ENCODE results near the gene DCP1A.
A peak's percentile ranks its signal among the peaks of the same experiment; 100 is the strongest.
"Not testable (repeated sequence)": the region's sequence is repeated elsewhere in the genome, so short reads cannot be mapped to it uniquely, and the experiment has no call there.

DCP1A gene

DNA sequence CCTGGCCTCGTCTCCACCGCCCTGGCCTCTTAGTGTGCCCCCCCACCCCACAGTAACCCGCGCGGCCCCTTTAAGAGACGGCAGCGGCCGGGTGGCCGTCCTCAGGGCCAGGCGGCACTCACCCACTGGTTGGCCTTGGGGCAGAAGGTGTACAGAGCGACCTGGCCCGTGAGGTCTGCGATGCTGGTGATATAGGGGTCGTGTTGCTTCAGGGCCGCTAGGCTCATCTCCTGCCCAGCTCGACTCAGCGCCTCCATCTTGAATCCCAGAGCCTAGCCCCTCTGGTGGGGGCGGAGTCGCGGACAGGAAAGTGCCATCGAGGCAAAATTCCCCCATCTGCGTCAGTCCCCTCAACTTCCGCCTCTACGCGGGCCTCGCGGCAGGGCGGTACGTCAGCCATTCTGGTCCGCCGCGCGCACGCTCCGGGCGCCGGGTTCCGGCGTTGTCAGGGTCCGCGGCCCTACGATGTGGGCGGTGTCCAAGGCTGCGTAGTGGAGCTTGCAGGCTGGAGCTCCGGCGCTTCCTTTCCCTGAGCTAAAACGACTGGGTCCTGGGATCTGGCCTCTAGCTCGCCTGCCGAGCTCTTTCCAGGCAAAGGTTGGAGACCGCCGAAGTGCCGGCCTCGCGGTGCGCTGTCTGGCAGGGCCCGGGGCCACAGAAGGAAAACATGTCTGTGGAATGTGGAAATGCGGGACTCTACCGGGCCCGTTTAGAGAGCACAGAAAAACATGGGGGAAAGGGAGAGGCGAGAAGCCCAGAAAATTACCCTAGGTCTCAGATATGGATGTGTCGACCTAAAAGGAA, at the start of gene DCP1A:
Gene DCP1A, minus strand, starts transcription at position 283 of the 804 bp plus-strand sequence. Its CDS starts 26 bp downstream, at position 257.
- peak; percentile 89 to 94 (median 93) for DNase-seq (ENCODE audit: low read depth in 2 of 3, low spot score in 1 of 3)

DNA sequence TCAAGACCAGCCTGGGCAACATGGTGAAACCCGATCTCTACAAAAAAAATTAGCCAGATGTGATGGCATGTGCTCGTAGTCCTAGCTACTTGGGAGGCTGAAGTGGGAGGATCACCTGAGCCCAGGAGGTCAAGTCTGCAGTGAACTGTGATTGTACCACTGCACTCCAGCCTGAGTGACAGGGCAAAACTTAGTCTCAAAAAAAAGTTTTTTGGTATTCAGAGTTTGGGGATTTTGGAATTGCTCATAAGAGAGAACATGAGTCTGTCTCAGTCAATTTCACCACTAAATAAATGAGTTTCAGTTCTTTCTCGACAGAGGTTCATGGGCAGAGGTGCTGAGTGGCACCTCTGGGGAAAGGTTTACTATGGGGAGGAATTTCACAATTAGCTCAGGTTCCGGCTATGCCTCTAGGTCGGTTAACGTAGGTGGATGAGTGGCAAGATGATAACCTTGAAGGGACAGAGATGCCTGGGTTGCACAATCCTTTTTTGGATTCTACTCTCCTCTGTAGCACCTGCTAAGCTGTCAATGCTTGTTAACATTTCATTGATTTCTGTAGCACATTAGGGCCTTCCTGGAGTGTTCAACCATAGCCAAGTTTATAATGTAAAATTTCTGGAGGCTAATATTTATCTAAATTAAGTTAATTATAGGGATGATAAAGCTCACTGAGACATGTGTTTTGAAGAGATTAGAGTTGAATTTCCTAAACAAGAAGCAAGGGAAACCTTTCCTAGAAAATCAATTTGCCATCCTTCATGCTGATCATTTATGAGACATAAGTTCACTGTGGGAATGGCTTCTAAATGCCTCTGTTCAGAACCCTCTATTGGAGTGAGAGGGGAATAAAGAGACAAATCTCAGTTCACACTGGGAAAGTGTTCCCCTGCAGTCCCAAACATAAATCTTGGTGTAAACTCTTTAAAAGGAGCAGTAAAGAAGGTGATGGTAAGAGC, 37.4 kb upstream of the DCP1A start:
- no peak for DNase-seq (ENCODE audit: low read depth in 2 of 3, low spot score in 1 of 3)

DNA sequence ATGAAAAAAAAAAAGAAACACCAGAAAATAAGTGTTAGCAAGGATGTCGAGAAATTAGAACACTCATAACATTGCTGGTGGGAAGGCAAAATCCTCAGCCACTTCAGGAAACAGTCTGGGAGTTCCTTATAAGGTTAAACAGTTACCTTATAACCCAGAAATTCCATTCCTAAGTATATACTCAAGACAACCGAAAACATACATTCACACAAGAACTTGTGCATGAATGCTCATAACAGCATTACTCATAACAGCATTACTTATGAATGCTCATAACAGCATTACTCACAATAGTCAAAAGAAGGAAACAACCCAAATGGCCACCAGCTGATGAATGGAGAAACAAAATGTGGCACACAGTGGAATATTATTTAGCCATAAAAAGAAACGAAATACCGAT, 34.8 kb upstream of the DCP1A start:
- DNase-seq (ENCODE audit: low read depth in 2 of 3, low spot score in 1 of 3) = no peak

DNA sequence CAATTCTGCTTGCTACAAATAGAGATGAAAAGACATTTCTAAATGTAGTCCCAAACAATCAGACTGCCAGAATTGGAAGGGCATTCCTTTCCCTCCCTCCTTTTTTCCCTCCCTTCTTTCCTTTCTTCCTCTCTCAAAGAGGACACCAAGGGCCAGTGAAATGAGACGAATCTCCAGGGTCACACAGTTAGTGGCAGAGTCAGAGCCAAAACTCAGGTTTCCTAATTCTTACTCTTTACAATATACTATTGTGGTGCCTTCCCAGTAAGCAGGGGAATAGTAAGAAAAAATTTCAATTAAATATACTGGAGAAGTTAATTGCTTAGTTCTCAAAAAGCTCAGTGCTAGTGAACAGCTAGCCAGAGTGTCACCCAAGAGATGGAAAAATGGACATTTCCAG, 33.0 kb upstream of the DCP1A start:
- DNase-seq (ENCODE audit: low read depth in 2 of 3, low spot score in 1 of 3) = no peak

DNA sequence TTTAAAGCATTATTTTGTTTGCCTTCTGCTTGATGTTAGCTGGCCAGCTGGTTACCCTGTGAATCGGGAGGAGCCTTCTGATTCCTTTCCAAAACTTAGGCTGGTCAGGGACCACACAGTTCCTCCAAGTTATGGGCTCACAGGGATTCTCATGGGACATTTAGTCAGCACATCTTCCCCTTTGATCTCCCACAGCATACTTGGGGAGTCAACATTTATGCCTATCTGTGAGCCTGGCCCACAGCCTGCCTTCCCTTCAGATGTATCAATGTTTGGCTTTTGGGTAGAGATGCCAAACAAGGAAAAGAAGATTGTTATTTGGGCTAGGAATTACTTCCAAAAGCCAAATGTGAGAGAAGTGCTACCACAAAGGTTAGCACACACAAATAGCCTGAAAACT, 32.6 kb upstream of the DCP1A start:
- no peak for DNase-seq (ENCODE audit: low read depth in 2 of 3, low spot score in 1 of 3)

DNA sequence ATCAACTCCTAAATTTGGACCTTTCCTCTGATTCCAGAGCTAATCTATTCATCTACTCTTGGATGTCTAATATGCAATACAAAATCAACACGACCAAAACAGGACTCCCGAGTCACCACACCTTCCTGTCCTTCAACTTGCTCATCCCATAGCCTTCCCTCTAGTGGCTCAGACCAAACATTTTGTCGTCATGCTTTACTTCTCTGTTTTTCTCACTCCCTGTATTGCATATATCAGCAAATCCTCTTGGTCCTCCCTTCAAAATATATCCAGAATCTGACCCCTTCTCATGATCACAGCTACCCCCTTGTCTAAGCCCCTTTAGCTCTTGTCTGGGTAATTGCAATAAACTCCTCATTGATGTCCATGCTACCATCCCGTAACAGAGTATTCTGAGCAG, 30.5 kb upstream of the DCP1A start:
- DNase-seq (ENCODE audit: low read depth in 2 of 3, low spot score in 1 of 3) = no peak

DNA sequence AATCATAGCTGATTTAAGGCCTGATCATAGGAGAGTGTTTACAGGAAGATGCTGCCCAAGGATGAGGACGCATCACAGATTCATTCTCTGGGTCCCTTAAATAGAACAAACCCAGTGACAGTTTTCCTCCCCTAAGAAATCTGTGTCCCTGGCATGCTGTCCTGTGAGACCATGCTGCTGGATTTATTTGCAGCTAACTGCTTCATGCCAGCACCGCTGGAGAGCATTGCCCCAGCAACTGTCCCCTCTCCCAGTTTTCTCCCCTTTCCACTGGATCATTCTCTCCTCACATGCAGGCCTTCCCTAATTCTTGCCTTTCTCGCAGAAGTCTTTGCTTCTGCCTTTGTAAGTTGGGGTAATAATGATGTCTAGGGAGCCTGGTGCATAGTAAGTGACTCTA, 29.3 kb upstream of the DCP1A start:
- DNase-seq (ENCODE audit: low read depth in 2 of 3, low spot score in 1 of 3) = no peak

DNA sequence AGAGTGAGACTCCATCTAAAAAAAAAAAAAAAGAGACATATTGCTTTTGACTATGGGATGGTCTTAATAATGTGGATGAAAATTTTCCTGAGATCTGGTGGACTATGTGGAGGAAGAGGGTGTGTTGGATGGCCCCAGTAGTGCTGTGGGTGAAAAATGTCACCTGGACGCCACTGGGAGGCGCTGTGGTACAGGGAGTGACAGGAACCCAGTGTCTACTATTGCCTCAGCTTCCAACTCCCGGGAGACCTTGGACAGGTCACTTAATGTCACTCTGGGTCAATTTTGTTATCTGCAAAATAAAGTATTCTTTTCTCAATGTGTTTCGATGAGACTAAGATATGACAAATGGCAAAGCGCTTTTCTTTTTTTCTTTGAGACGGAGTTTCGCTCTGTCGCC, 27.7 kb upstream of the DCP1A start:
- DNase-seq (ENCODE audit: low read depth in 2 of 3, low spot score in 1 of 3) = peak; percentile 18 to 61 (median 59)

DNA sequence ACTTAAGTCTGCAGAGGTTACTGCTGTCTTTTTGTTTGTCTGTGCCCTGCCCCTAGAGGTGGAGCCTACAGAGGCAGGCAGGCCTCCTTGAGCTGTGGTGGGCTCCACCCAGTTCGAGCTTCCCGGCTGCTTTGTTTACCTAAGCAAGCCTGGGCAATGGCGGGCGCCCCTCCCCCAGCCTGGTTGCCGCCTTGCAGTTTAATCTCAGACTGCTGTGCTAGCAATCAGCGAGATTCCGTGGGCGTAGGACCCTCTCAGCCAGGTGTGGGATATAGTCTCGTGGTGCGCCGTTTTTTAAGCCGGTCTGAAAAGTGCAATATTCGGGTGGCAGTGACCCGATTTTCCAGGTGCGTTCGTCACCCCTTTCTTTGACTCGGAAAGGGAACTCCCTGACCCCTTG, 23.4 kb upstream of the DCP1A start:
- DNase-seq (ENCODE audit: low read depth in 2 of 3, low spot score in 1 of 3) = not testable (repeated sequence)

DNA sequence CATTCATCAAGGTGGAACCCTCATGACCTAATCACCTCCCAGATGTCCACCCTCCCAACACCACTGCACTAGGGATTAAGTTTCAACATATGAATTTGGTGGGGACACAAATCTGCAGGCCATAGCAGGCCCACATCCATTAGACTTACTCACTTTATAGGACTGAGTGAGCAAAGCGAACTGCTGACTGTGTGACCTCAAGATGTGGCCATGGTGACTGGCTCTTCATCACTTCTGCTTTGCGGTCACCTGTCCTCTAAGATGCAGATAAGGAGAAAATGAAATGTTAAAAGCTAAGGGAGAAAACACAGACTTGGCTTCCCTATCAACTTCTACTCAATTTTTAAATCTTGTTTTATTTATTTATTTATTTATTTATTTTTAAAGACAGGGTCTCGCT, 14.5 kb upstream of the DCP1A start:
- DNase-seq (ENCODE audit: low read depth in 2 of 3, low spot score in 1 of 3) = no peak

DNA sequence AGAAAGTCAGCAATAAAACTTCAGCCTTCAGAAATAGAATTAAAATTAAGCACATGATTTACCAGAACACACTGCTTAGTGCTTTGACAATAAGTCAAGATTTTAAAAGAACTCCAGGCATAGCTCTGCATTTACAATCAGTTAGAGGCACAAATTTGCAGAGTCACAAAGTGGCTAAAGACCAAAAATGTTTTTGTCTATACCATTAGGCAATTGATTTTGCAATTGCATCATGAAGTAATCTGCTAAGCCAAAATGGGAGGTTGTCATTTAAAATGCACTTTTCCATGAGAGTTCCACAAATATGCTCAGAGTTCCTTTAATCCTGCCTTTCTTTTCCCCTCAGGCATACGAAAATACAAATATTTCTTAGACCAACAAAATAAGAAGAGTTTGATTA, 10.1 kb upstream of the DCP1A start:
- DNase-seq (ENCODE audit: low read depth in 2 of 3, low spot score in 1 of 3) = no peak

DNA sequence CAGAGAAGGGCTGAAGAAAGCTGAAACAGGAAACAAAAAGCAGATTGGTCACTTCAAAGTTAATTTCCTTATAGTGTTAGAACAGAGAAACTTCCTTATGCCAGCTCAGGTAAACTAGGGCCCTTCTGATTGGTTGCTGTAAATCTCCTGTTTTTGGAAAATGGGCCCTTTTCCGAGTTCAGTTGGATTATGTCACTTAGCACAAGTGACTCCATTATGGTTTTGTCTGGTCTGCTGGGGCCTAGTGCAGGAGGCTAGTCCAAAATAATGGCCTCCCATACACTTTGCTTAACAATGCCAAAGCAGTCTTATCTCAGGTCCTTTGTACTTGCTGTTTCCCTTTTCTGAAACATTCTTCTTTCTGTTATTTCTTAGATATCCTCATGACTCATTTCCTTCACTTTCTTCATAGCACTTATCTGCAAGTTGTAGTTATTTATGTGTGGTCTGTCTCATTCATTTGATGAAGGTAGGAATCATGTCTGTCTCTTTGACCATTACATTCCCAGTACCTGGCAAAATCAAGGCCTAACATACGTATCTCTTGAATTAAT, 7.7 kb upstream of the DCP1A start:
- DNase-seq (ENCODE audit: low read depth in 2 of 3, low spot score in 1 of 3) = no peak

DNA sequence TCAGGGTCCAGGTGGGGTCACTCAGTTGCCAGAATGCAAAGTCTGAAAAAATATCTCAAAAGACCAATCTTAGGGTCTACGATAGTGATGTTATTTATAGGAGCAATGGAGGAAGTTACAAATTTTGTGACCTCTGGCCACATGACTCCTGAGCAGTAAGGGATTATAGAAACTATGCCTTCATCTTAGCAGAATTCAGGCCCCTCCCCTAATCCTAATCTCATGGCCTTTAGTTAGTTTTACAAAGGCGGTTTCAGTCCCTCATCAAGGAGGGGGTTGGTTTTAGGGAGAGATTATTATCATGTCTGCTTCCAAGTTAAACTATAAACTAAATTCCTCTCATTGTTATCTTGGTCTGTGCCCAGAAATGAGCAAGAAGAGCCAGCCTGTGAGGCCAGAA, 5.9 kb upstream of the DCP1A start:
- DNase-seq (ENCODE audit: low read depth in 2 of 3, low spot score in 1 of 3) = no peak

DNA sequence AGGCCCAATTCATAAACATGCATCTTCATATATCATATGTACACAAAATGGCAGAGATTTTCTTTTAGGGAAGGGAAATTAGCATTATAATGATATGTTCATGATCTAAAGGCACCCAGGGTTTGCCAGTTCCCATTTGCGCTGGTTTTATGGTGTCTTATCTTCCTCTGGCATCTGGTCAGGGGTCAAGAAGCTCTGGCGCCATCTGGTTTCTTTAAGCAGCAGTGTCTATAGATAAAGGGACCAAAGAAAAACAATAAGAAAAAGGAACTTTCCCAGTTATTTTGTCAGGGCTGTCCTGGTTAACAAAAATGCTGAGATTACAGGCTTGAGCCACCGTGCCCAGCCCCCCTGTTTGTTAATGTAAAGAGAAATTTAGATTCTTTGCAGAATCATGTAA, 3.3 kb upstream of the DCP1A start:
- DNase-seq (ENCODE audit: low read depth in 2 of 3, low spot score in 1 of 3) = no peak

DNA sequence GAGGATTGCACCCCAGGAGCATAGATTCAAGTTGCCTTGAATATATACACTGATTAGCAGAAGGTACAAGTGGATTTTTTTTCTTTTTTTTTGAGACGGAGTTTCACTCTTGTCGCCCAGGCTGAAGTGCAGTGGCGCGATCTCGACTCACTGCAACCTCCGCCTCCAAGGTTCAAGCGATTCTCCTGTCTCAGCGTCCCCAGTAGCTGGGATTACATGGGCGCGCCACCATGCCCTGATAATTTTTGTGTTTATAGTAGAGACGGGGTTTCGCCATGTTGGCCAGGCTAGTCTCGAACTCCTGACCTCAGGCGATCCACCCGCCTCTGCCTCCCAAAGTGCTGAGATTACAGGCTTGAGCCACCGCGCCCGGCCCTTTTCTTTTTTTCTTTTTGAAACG, 775 bp upstream of the DCP1A start:
- DNase-seq (ENCODE audit: low read depth in 2 of 3, low spot score in 1 of 3) = not testable (repeated sequence)

DNA sequence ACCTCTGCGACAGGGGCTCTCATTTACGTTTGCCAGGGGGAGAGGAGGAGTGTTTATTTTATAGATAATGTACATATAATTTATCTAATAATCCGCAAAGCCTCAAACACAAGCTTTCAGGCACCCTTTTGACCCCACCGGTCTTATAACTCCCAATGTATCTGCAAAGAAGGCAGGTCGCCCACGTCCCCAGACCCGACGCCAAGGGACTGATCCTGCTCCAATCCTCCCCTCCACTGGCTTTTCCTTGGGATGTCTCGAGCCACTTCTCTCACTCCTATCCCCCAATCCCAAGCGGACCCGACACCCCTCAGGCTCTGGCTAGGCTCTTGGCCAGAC, 452 bp downstream of the DCP1A start:
- DNase-seq (ENCODE audit: low read depth in 2 of 3, low spot score in 1 of 3) = peak in 1 of 3 donors; percentile 5

DNA sequence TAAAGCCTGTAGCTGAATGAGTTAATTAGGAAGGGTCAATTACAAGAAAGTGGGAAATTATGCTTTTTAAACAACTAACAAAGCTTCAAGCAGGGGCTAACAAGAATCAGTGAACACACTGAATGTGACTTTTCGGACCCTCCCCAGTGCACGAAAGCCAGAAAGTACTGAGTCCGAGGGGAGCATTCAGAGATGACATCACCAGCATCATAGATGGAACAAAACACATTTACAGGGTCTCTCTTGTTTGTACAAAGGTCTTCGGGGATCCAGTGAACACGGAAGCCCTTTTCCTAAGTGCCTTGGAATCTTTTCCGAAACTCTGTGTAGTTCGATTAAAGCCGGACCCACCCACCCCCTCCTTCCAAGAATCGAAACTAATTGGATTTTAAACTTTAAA, 829 bp downstream of the DCP1A start:
- DNase-seq (ENCODE audit: low read depth in 2 of 3, low spot score in 1 of 3) = no peak

DNA sequence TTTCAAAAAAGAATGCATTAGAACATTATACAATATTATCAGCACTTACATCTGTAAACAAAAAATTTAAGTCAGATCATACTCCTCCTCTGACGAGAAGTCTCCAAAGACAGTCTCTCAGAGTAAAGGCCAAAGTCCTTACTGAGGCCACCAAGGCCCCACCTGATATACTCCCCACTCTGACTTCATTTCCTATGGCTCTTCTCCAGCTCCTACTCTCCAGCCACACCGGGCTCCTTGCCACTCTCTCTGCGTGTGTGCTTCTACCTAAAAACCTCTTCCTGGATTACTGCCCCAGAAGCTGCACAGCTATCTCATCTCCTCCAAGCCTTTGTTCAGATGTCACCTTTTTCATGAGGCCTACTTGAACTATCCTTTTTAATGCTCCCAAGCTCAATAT, 5.0 kb downstream of the DCP1A start:
- DNase-seq (ENCODE audit: low read depth in 2 of 3, low spot score in 1 of 3) = no peak

DNA sequence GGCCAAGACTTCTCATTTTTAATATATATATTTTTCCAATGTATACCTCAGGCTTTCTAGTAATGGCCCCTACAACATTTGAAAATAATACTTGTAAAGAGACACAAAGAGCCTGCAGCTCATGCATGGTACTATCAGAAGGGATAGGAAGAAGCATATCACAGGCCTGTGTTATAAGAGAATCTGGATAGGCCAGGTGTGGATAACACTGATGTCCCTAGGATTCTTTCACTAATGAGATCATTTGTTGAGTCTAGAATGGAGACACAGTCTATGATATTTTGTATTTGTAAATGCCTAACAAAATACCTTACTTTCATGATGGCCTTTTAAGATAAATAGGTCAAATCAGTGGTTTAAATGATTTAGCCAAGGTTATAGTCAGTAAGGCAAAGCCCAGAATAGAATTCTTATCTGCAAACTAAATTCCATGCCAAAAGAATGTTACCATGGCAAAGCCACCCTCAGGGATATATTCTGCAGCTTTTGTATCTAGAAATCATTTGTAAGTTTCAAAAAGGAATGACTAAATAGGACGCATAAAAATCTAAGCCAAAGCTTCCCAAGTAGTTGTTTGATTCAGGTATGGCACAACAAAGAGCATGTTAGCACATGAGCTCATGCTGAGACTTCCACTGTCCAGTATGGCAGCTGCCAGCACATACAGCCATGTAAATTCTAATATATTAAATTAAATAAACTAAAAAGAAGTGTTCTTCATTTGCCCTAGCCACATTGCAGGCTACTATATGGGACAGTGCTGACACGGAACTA, 10.0 kb downstream of the DCP1A start:
- no peak for DNase-seq (ENCODE audit: low read depth in 2 of 3, low spot score in 1 of 3)

DNA sequence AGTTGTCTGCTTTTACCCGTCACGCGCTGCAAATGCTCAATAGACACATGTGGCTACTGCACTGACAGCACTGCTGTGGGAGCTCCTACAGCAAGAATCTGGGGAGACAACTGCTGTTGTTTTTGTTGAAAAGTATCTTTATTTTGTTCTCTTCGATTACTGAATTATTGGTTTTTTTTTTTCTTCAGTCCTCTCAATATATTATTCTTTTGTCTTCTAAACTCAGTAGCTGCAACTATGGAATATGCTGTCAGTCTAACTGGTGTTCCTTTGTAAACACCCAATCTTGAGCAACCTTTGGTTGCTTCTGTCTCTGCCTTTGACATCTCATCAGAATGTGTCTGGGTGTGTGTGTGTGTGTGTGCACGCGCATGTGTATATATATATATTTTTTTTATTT, 12.6 kb downstream of the DCP1A start:
- DNase-seq (ENCODE audit: low read depth in 2 of 3, low spot score in 1 of 3) = no peak

DNA sequence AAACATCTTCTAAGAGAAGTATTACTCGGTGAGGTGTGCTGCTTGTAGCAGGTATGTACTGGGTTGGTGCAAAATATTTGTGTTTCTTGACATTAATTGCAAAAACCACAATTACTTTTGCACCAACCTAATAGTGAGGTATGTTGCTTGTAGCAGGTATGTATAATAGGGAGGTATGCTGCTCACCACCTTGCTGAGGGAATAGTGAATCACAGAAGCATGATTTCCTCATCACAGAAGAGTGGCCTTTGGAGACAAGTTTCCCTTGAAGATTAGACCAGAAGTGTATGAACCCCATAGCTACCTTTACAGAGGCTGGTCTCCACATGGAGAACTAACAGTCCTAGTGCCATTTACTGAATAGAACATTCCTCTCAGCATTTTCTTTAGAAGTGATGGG, 15.5 kb downstream of the DCP1A start:
- DNase-seq (ENCODE audit: low read depth in 2 of 3, low spot score in 1 of 3) = no peak
